HG03025 (cell line): Measurements from ENCODE around the gene ASPHD1.
"Not testable (repeated sequence)": the region's sequence is repeated elsewhere in the genome, so short reads cannot be mapped to it uniquely, and the experiment has no call there.

Experiments
- ATAC-seq: cut with Tn5 transposase; IDR thresholded peaks from one replicate; pipeline ENCODE4 v1.9.1; 2021; ENCODE audit warnings: mild to moderate bottlenecking, moderate library complexity; ENCODE audit not compliant: unreplicated experiment, low FRiP score

ASPHD1 gene

GRCh38 chr16:29900102-29900887 lies at the start of gene ASPHD1:
TSS of gene ASPHD1 (plus strand) at chr16:29900488. CDS start at chr16:29900972, 484 bp downstream.
- peak; percentile 50 for ATAC-seq

- ATAC-seq: no peak
These were observed 49.3 kb upstream of the ASPHD1 start for GRCh38 chr16:29850998-29851397.

- no peak for ATAC-seq
These were observed 47.6 kb upstream of the ASPHD1 start for GRCh38 chr16:29852654-29853053.

- no peak for ATAC-seq
These were observed 45.7 kb upstream of the ASPHD1 start for GRCh38 chr16:29854520-29855100.

- no peak for ATAC-seq
These were observed 43.0 kb upstream of the ASPHD1 start for GRCh38 chr16:29857133-29857760.

- ATAC-seq: no peak
These were observed 42.0 kb upstream of the ASPHD1 start for GRCh38 chr16:29858149-29858849.

- ATAC-seq: no peak
These were observed 41.3 kb upstream of the ASPHD1 start for GRCh38 chr16:29858974-29859373.

GRCh38 chr16:29860218-29860617 lies 40.1 kb upstream of the ASPHD1 start:
- no peak for ATAC-seq

- peak; percentile 2 for ATAC-seq
These were observed 37.9 kb upstream of the ASPHD1 start for GRCh38 chr16:29862383-29862883.

GRCh38 chr16:29862884-29863668 lies 37.2 kb upstream of the ASPHD1 start, which contains the start of gene CDIPT:
TSS of gene CDIPT (minus strand) at chr16:29863226. CDS start at chr16:29862857, 369 bp downstream.
- ATAC-seq: peak; percentile 71

GRCh38 chr16:29863669-29863984 lies 36.7 kb upstream of the ASPHD1 start:
- ATAC-seq: no peak

GRCh38 chr16:29864205-29864604 lies 36.1 kb upstream of the ASPHD1 start:
- ATAC-seq: no peak

- ATAC-seq: no peak
These were observed 31.8 kb upstream of the ASPHD1 start for GRCh38 chr16:29868396-29869009.

- ATAC-seq: not testable (repeated sequence)
These were observed 31.2 kb upstream of the ASPHD1 start for GRCh38 chr16:29869067-29869466.

GRCh38 chr16:29871822-29872546 lies 28.3 kb upstream of the ASPHD1 start:
- ATAC-seq: no peak

- ATAC-seq: no peak
These were observed 27.0 kb upstream of the ASPHD1 start for GRCh38 chr16:29873319-29873718.

GRCh38 chr16:29875206-29875605 lies 25.1 kb upstream of the ASPHD1 start:
- ATAC-seq: no peak

GRCh38 chr16:29876217-29876593 lies 24.1 kb upstream of the ASPHD1 start:
- ATAC-seq: no peak

- ATAC-seq: no peak
These were observed 23.6 kb upstream of the ASPHD1 start for GRCh38 chr16:29876594-29877249.
